ENCODE measurements around the gene RESF1.

The RESF1 gene

GRCh38 chr12:31967539-31967938 lies 8.3 kb downstream of the RESF1 start:
- DNase-seq (ENCODE audit: low read depth, low spot score), result no peak
- no peak for TF ChIP-seq CTCF (IDR thresholded peaks at IDR 0.05; ENCODE audit: insufficient read depth, low read length, missing control alignments)
- no peak overlapping the region for H3K4me3 ChIP-seq (ENCODE audit: low read depth, low read length)
- ChIA-PET CTCF (interaction anchor here (1.0 kb wide), 1 partner anchor 10 kb away, joined by 3 read pairs; no protein-coding TSS in a partner anchor), POLR2A (no interaction called here)

- ChIA-PET POLR2A (no interaction called here), CTCF (interaction anchor here (1.0 kb wide), 1 partner anchor 10 kb away, joined by 3 read pairs; no protein-coding TSS in a partner anchor)
- no peak overlapping the region for H3K4me3 ChIP-seq (ENCODE audit: low read depth, low read length)
- no peak for TF ChIP-seq CTCF (IDR thresholded peaks at IDR 0.05; ENCODE audit: insufficient read depth, low read length, missing control alignments)
- no peak for DNase-seq (ENCODE audit: low read depth, low spot score)
Observed at GRCh38 chr12:31970199-31970598, 11.0 kb downstream of the RESF1 start.

GRCh38 chr12:31973818-31974217 lies 14.6 kb downstream of the RESF1 start:
- DNase-seq (ENCODE audit: low read depth, low spot score), result no peak
- no peak overlapping the region for H3K4me3 ChIP-seq (ENCODE audit: low read depth, low read length)
- ChIA-PET CTCF (no interaction called here), POLR2A (no interaction called here)
- no peak for TF ChIP-seq CTCF (IDR thresholded peaks at IDR 0.05; ENCODE audit: insufficient read depth, low read length, missing control alignments)

- ChIA-PET POLR2A (no interaction called here), CTCF (no interaction called here)
- no peak overlapping the region for H3K4me3 ChIP-seq (ENCODE audit: low read depth, low read length)
- no peak for TF ChIP-seq CTCF (IDR thresholded peaks at IDR 0.05; ENCODE audit: insufficient read depth, low read length, missing control alignments)
- no peak for DNase-seq (ENCODE audit: low read depth, low spot score)
Observed at GRCh38 chr12:31974673-31975072, 15.5 kb downstream of the RESF1 start.

- no peak for DNase-seq (ENCODE audit: low read depth, low spot score)
- TF ChIP-seq CTCF (IDR thresholded peaks at IDR 0.05; ENCODE audit: insufficient read depth, low read length, missing control alignments), result no peak
- ChIA-PET POLR2A (interaction anchor here (0.7 kb wide), 1 partner anchor 25 kb away, joined by 3 read pairs; no protein-coding TSS in a partner anchor), CTCF (no interaction called here)
- H3K4me3 ChIP-seq (ENCODE audit: low read depth, low read length), result no peak overlapping the region
Observed at GRCh38 chr12:31984806-31985591, 25.8 kb downstream of the RESF1 start.

GRCh38 chr12:31985832-31986231 lies 26.6 kb downstream of the RESF1 start:
- H3K4me3 ChIP-seq (ENCODE audit: low read depth, low read length), result no peak overlapping the region
- POLR2A ChIA-PET, result no interaction called here
- DNase-seq (ENCODE audit: low read depth, low spot score), result no peak
- CTCF ChIA-PET, result no interaction called here
- TF ChIP-seq CTCF (IDR thresholded peaks at IDR 0.05; ENCODE audit: insufficient read depth, low read length, missing control alignments), result no peak
